Inferior parietal cortex (tissue), 1 donor: Measurements from ENCODE around the gene AMBRA1.

Experiments used
- DNase-seq: peaks from one replicate; pipeline ENCODE4 v3.0.0-alpha.2; 2016; ENCODE audit errors: extremely low spot score

The AMBRA1 gene

DNA sequence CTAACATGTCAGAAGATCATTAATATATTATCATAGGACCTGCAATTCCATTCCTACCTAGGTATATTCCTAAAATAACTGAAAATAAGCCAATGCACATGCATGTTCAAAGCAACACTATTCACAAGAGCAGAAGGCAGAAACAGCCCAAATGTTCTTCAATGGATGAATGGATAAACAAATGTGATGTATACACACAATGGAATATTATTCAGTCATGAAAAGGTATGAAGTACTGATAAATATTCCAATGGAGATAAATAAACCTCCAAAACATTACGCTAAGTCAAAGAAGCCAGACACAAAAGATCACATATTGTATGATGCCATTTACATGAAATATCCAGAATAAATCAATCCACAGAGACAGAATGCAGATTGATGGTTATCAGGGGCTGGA, 16.8 kb downstream of the AMBRA1 start:
- DNase-seq = no peak

DNA sequence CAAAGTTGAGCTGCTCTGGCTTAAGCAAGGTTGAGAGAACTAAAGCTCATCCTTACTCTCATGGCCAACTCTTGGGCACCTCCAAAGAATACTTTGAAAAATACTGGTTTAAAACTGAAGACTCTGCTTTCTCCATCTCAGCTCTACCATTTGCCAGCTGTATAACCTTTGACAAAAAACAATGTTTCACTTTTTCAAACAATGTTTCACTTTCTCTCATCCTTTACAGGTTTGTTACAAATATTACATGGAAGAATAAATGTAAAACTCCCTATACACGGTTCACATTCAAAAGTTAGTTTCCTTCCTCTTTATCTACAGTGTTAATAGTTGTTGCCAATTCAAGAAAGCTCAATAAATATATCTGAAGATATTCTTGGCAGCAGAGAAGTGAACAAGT, 19.2 kb downstream of the AMBRA1 start:
- DNase-seq = no peak

DNA sequence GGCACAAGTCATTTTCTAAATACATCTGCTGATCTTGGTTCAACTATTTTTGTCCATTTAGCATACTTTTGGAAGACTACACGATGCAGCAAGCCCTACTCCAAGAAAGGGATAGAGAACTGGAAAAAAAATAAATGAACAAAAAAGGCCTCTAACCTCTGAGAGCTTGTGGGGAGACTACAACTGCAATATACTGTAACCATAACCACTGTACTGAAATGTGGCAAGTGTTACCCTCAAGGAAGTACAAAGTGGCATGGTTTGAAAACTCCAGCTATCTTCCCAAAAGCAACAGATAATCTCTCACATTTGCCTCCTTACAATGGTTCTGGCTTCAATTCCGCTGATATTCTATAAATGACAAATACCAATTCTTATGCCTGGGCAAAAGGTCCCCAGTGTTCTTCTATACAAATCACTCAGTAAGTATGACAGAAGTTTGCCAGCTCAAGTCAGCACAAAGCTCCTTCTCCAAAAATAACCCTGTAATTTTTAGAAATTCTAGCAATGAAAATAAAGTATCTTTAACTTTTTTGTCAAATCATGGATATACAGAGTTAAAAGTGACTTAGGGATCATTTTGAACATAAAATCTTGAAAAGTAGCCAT, 22.9 kb downstream of the AMBRA1 start:
- DNase-seq = no peak

DNA sequence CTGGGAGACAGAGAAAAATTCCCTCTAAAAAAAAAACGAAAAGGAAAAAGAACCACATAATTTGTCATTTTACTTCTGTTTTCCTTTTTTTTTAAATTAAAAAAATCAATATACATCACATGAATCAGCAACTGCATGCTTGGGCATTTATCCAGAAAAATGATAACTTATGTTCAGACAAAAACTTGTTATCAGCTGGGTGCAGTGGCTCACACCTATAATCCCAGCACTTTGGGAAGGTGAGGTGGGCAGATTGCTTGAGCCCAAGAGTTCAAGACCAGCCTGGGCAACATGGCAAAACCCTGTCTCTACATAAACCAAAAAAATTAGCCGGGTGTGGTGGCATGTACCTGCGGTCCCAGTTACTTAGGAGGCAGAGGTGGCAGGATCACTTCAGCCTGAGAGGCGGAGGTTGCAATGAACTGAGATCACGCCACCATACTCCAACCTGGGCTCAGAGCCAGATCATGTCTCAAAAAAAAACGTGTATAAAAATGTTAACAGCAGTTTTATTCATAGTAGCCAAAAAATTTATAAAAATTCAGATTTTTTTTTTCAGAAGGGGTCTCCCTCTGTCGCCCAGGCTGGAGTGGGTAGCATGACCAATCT, 28.5 kb downstream of the AMBRA1 start:
- DNase-seq = no peak

DNA sequence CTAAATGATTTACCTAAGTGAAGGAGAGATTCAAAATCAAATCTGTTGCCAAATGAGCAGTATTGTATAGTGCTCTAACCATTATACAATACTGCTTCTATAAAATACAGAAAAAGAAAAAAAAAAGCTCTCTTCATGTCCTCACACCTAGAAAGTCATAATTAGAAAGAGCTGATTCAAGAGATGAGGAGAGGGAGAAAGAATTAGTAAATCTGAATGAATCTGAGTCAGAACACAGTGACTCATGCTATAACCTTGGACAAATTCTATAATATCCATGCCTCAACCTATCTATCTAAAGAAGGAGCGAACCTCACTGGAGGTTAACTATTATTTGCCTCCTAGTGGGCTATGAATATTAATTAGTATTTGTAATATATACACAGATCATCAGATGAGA, 29.4 kb downstream of the AMBRA1 start:
- DNase-seq = no peak

DNA sequence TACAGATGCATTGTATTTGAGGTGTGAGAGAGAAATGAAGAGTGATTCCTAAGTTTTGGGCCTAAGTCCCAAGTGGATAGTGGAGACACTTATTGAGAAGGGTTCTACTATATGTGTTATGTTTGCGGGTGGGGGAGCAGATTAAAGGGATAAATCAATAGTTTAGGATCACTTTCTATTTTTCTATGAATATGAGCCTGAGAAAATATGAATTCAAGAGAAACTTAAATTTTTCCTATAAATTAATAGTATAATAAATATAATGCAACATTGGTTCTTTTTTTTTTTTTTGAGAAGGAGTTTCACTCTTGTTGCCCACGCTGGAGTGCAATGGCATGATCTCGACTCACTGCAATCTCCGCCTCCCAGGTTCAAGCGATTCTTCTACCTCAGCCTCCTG, 31.3 kb downstream of the AMBRA1 start:
- DNase-seq = no peak

DNA sequence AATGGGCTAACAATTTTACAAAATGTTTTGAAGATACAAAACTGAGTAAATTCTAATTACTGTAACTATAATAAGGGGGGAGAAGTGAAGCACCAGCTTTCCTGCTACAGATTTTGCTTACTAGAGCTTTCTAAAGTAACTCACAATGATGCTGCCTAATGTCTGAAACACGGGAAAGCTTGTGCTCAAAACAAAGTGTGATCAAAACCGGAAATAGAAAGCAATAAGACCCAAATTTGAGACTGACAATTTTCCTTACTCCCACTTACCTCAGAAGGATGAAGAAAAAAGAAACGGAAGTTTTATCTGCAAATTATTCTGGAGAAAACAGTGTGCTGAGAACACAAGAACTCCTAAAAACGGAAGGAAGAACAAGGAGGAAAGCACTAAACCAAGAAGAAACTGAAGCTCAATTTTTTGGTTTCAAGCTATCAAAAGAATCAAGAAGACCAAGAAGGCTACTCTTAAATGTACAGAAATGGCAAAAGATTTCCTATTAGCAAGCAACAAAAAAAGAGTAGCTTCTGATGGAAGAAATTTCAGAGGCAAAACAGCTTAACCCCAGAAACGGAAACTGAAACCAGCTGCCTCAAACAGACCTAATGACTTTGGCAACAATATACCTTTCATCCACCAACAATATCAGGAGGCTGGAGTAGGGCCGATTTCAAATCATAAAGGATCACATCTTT, 33.4 kb downstream of the AMBRA1 start:
- peak; percentile 38 for DNase-seq

DNA sequence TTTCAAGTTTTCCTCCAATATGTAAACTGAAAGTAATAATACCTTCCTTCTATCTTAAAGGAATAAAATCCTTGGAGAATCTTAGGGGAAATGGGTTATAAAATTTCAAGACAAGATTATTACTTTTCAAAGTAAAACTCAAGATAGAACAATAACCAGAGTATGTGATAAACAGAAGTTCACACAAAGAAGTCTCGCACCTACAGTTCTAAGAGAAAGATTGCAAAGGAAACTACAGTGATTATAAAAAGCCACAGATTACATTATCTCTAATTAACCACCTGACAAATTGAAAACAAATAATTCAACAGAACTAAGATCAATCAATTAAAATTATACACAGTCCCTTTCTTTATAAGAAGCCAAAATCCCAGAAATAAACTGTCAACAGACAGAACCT, 34.0 kb downstream of the AMBRA1 start:
- no peak for DNase-seq

DNA sequence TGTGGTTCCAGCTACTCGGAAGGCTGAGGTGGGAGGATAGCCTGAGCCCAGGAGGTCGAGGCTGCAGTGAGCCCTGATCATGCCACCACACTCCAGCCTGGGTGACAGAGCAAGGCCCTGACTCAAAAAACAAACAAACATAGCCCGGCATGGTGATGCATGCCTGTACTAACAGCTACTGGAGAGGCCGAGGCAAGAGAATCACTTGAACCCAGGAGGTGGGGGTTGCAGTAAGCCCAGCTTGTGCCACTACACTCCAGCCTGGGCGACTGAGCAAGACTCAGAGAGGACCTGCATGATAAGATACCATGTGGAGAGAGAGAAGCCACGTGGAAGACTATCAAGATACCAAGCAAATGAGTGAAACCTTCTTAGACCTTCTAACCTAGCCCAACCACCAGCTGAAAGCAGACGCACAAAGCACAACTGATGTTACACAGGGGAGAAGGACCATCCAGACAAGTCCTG, 36.1 kb downstream of the AMBRA1 start:
- DNase-seq = no peak

DNA sequence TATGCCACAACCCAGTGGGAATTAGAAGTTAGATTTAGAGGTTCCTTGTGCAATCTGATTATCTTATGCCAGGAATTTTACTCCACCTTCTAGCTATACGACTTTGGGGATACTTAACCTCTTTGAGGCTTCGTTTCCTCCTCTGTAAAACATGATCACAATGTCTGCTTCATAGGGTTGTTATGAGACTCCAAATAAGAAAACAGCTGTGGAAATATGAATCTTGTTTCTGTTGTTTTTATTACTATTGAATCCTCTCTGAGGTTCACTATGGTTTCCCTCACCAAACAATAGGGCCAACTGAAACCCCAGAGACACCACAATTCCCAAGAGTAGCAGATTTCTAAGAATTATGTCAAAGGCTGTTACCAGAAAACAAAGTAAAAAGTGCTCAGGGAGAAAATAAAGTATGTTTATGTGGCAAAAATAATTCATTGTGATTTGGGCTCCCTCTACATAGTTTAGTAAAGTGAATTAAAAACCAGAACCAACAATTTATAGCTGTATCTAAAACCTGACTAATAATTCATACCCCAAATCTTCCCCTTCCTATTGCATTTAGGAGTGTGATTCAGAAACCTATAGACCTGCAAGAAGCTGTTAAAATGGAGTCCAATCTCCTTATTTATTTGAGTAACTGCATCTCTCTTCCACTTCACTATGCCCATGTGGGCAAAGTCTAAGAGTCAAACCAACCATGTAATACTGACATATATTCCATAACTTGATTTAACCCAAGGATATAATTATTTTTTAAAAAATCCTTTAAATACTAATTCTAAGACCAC, 38.4 kb downstream of the AMBRA1 start:
- no peak for DNase-seq

DNA sequence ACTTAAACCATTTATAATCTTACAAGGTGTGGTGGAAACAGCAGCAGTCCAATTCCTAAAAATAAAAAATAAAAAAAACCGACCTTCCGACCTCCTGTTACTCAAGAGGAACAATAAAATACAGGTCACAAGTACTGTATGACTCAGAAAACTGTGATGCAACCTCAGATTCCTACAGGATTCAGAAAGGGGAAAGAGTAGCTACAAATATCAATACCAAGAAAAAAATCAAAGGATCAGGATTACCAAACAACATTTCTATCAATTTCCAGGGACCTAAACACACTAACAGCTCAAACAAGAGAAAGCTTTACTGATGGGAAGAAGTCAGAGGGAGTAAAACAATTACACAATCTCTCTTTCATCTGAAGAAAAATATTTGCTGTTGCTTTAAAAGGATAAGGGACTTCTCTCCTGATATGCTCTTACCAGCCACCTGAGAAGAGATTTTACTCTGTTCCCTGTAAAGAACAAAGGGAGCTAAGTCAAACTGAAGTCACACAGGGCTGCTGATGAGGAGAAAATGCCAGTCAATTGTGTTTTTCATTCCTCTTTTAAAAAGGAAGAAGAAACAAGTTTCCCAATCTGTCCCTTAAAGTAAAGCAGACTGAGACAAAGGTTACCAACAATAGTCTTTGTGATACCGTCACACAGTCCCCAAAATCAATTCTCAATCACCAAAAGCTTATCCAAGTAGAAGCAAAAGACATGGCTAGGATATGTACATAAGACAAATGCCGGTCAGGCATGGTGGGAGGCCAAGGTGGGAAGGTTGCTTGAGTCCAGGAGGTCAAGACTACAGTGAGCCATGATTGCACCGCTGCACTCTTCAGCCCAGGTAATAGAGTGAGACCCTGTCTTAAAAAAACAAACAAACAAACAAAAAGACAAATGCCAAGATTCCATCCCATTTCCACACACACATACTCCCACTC, 39.3 kb downstream of the AMBRA1 start:
- no peak for DNase-seq

DNA sequence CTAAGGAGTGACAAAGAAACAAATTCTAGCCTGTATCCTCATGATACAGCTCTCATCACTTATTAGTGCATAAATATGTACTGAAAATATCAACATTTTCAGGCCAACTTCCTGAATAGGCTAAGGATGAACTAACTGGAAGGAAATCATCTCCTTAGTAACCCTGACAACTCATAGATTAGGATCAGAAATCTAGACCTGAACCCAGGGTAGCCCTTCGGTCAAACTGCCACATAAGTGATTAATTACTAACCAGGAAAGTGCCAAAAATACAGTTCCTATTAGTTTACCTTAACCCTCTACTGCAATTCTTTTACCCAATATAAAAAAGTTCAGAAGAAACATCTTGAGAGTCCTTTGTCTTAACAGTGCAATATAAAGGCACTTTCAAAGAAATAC, 40.0 kb downstream of the AMBRA1 start:
- DNase-seq = no peak

DNA sequence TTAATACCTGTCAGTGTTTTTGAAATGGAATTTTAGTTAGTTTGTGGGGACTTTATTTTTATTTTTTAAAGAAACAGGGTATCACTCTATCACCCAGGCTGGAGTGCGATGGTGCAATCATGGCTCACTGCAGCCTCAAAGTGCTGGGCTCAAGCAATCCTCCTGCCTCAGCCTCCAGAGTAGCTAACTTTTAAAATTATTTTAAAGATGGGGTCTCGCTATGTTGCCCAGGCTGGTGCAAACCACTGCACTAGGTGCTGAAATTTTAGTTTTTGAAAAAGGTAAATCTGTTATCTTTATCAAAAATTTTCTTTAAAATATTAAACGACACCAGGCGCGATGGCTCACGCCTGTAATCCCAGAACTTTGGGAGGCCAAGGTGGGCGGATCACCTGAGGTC, 42.6 kb downstream of the AMBRA1 start:
- DNase-seq = no peak

DNA sequence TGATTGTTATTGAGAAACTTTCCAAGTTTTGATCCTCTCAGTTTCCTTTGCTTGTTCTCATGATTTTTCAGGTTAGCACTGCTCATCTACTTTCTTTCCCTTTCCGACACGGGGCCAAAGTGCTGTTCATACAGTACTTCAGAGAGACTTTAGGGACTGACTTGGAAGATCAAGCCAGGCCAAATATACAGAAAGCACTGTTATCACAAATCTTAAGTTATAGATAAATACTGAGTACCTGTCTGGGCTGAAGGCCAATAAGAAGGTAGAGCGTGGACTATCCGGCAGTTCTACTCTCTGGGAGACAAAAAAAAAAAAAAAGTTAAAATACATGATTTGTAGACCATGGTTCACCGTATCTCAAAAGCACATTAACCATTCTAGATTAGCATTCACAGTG, 46.2 kb downstream of the AMBRA1 start:
- DNase-seq = no peak

DNA sequence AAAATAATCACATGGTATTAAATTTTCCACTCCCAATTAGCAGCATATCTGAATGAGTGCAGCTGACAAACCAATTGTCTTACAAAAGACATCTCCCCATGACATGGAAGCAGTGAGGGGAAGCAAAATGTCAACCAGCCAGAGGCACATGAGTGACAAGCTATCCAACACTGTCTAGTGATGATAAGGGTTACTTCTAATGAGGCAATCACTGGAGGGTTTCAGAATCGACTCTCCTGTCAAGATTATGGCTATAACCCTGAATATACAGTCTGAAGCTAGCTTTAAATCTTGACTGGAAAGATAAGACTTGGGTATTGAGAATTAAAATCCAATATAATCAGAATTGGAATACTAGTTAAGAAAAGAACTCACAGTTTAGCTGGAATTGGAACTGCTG, 50.3 kb downstream of the AMBRA1 start:
- no peak for DNase-seq

DNA sequence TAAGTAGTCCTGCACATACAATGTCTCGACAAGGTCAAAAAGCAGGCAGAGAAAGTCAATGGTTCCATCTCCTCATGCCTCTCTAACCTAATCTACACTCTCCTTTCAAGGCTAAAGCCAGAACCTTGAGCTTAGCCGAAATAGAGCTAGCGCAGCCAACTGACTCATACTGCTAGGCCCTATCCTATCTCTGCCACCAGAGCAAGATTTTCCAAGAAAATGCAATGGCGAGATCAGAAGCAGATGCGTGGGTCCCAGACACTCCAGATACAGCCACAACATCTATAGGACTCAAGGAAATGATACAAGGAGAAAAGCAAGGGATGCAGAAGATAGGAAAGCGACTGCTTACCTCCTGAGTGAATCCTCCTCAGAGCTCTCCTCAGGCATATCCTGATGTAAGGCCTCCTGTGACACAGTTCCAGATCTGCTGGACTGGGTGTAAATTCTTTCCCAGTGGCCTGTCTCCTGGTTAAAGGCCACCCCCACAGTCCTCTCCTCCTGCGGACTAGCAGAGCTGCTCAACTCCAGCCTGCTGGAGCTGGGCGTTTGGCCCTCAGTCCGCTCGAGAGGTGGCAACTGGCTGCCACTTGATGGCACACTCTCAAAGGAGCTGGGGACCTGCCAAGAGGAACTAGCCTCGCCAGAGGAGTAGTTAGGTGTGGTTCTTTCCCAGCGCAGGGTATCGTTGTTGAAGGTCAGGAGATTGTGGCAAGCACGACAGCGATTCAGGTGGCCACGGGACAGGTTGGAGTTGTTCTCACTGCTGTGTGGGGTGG, 52.0 kb downstream of the AMBRA1 start:
- no peak for DNase-seq

DNA sequence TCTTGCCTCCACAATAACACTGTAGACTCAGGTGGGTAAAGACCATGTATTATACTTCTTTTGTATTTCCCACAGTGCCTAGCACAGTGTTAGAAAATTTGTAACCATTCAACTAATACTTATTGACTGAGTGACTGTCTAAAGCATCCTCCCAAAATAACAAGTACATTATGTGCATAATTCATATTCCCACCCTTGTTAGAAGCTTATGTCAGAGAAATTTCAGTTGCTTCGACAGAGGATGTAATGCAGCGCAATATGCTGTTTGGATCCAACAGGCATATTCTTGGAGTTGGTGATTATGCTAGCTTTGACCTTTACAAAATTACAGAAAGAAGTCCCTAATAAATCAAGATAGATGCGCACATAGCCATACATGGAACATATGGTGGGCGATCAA, 53.0 kb downstream of the AMBRA1 start:
- no peak for DNase-seq

DNA sequence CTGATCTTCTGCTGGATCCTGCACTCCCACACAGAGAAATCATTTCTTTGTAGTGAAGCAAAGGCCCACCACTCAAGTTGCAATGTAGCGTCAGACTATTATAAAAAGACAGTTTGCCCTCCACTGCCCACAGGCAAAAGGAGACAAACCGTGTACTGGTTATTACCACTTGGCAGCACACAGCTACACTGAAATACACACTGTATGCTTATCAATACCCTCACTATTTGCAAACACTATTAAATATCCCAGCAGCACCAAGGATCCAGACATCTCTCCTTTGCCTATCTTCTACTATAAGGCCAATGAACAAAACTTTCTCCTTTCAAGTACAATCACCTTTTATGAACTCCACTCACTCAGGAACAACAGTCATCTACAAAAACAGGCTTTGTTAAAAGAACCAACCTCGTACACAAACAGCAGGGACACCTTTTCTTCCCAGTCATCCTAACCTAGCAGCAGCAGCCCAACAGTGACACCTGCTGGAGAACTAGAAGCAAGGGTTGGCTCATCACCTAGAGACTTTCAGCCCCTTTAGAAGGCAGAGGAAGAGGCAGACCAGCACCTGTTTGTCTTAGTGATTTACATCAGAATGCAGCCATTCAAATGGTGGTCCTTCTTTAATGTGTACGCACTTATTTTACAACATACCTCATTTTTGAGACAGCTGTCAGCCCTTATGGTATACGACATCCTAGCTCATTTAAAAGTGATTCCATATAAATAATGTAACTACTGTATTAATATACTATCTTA, 56.1 kb downstream of the AMBRA1 start:
- DNase-seq = peak; percentile 84

DNA sequence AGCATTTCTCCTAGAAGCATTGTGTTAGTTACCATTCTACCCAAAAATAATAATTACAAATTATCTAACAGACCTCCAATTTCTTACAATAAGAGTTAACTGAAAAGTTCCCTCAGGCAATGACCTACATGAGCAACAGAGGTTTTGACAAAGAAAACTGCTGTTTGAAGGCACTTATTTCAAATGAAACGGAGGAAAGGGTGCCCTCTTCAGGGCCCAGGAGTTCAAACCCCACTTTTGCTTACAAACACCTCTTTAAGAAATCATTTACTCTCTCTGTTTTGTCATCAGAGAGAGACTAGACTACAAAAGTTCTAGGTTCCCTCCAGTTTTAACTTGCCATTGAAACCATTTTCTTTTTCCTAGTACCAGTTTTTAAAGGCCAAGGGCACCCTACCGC, 56.7 kb downstream of the AMBRA1 start:
- no peak for DNase-seq

DNA sequence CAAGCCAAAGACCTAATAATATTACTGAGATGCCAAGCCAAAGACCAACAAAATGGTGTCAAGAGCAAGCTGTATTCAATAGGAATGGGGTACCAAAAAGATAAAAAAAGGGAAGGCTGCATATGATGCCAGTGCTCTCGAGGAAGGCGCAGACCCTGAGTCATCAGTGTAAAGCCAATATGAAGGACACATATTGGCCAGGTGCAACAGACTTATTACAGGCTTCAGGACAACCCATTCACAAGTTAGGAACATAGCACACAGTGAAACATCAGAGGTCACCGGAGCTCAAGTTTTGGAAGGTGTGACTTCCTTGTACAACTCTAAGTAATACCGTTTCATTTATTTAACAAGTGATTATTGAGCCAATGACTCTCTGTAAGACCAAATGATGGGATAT, 58.1 kb downstream of the AMBRA1 start:
- no peak for DNase-seq
